Activated T-cell treated with anti-CD3 and anti-CD28 coated beads for 24 hours (primary cell): ENCODE measurements around the gene SEMA4D.
A peak's percentile ranks its signal among the peaks of the same experiment; 100 is the strongest.

ENCODE experiments used
- DNase-seq: peaks from one replicate; pipeline ENCODE4 v3.0.0-alpha.2; 2020; ENCODE audit warnings: low read depth

SEMA4D gene

GRCh38 chr9:89528131-89528530, 30.2 kb upstream of the SEMA4D start:
- no peak for DNase-seq

- no peak for DNase-seq
Observed at GRCh38 chr9:89527084-89527483, 29.2 kb upstream of the SEMA4D start.

GRCh38 chr9:89526667-89527066, 28.8 kb upstream of the SEMA4D start:
- DNase-seq: no peak

GRCh38 chr9:89525446-89526374, 27.8 kb upstream of the SEMA4D start:
- no peak for DNase-seq

- DNase-seq: no peak
Observed at GRCh38 chr9:89524963-89525362, 27.1 kb upstream of the SEMA4D start.

- no peak for DNase-seq
Observed at GRCh38 chr9:89523948-89524347, 26.0 kb upstream of the SEMA4D start.

GRCh38 chr9:89522959-89523285, 25.0 kb upstream of the SEMA4D start:
- no peak for DNase-seq

GRCh38 chr9:89522261-89522958, 24.5 kb upstream of the SEMA4D start:
- DNase-seq: peak; percentile 69

GRCh38 chr9:89519366-89519805, 21.5 kb upstream of the SEMA4D start:
- DNase-seq: no peak

- no peak for DNase-seq
Observed at GRCh38 chr9:89518466-89519365, 20.8 kb upstream of the SEMA4D start.

- no peak for DNase-seq
Observed at GRCh38 chr9:89515416-89515815, 17.5 kb upstream of the SEMA4D start.

- no peak for DNase-seq
Observed at GRCh38 chr9:89514956-89515355, 17.0 kb upstream of the SEMA4D start.

- no peak for DNase-seq
Observed at GRCh38 chr9:89514337-89514736, 16.4 kb upstream of the SEMA4D start.

- no peak for DNase-seq
Observed at GRCh38 chr9:89513837-89514236, 15.9 kb upstream of the SEMA4D start.

- DNase-seq: no peak
Observed at GRCh38 chr9:89512382-89512781, 14.5 kb upstream of the SEMA4D start.

GRCh38 chr9:89508951-89509615, 11.2 kb upstream of the SEMA4D start:
- no peak for DNase-seq

GRCh38 chr9:89505911-89506310, 8.0 kb upstream of the SEMA4D start:
- DNase-seq: no peak

GRCh38 chr9:89505048-89505447, 7.1 kb upstream of the SEMA4D start:
- DNase-seq: no peak

GRCh38 chr9:89502671-89503070, 4.8 kb upstream of the SEMA4D start:
- no peak for DNase-seq

GRCh38 chr9:89502038-89502601, 4.2 kb upstream of the SEMA4D start:
- no peak for DNase-seq

- DNase-seq: no peak
Observed at GRCh38 chr9:89501311-89501898, 3.5 kb upstream of the SEMA4D start.
